Measurements from ENCODE around the gene KCNQ1. TPM values are rescaled to one million over a fixed set of nuclear protein-coding genes. Genes with fewer than 3 reads are reported as not detected.
A peak's percentile ranks its signal among the peaks of the same experiment; 100 is the strongest.

KCNQ1 gene
- total RNA-seq, 1 experiment from 2014 or later = 2.5 TPM

- H3K36me3 Mint-ChIP-seq = no peaks in the 10 kb centered on the region
- no peaks in the 10 kb centered on the region for H3K4me1 Mint-ChIP-seq
- CTCF ChIA-PET = interaction anchor here (0.5 kb wide), 1 partner anchor 93 kb away, joined by 4 read pairs; no protein-coding TSS in a partner anchor
- no peak for TF ChIP-seq ERG (CRISPR knock-in tag; IDR thresholded peaks at IDR 0.05)
- ATAC-seq (no peak), DNase-seq (ENCODE audit: low spot score) (peak; percentile 10)
- peaks cover 54% of the 10 kb centered on the region for H3K27me3 Mint-ChIP-seq (ENCODE audit: low read depth)
- no peak overlapping the region for H3K27ac Mint-ChIP-seq
- POLR2A ChIA-PET = no interaction called here
- no peak overlapping the region for H3K4me3 Mint-ChIP-seq
- no peaks in the 10 kb centered on the region for H3K9me3 Mint-ChIP-seq
These were observed 137.1 kb downstream of the KCNQ1 start for GRCh38 chr11:2581931-2582350.

DNA sequence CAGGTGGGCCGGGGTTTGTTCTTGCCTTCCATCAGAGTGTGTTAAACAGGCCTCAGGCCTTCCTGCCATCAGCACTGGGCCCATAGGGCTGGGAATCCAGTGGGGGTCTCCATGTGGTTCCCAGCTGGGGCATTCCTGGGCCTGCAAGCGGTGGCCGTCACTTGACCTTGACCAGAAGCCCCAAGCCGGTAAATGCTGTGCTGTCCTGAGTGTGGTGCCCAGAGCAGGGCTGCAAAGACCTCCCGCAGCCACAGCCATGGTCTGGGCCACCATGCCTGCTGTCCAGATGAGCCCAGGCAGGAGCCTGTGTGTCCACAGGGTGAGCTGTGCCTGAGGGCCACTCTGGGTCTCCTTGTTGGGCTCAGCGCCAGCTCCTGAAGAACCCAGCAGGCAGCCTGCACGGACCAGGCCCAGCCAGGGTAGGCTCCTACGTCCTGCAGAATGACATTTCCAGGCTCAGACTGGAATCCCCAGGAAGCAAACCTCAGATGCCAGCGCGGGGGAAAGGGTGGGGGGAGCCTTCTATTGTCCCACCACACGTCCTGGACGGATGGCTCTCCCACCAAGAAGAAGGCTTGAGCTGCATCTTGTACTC is 137.6 kb downstream of the KCNQ1 start:
- ChIA-PET CTCF (no interaction called here), POLR2A (no interaction called here)
- no peak for ATAC-seq
- Mint-ChIP-seq H3K4me3 (no peak overlapping the region), H3K27me3 (ENCODE audit: low read depth) (peaks cover 54% of the 10 kb centered on the region), H3K27ac (no peak overlapping the region), H3K36me3 (no peaks in the 10 kb centered on the region), H3K4me1 (no peaks in the 10 kb centered on the region), H3K9me3 (no peaks in the 10 kb centered on the region)
- TF ChIP-seq NR2C2 (CRISPR knock-in tag; IDR thresholded peaks at IDR 0.05) = no peak
- TF ChIP-seq TEAD1 (CRISPR knock-in tag; IDR thresholded peaks at IDR 0.05) = no peak
- DNase-seq (ENCODE audit: low spot score) = peak; percentile 8

GRCh38 chr11:2582946-2583604 is 138.3 kb downstream of the KCNQ1 start:
- H3K4me1 Mint-ChIP-seq = no peaks in the 10 kb centered on the region
- CTCF ChIA-PET = no interaction called here
- POLR2A ChIA-PET = no interaction called here
- H3K9me3 Mint-ChIP-seq = no peaks in the 10 kb centered on the region
- no peak overlapping the region for H3K4me3 Mint-ChIP-seq
- peaks cover 58% of the 10 kb centered on the region for H3K27me3 Mint-ChIP-seq (ENCODE audit: low read depth)
- peak; percentile 7 for DNase-seq (ENCODE audit: low spot score)
- H3K27ac Mint-ChIP-seq = no peak overlapping the region
- ATAC-seq = no peak
- no peaks in the 10 kb centered on the region for H3K36me3 Mint-ChIP-seq
- TF ChIP-seq, protein P1, sequence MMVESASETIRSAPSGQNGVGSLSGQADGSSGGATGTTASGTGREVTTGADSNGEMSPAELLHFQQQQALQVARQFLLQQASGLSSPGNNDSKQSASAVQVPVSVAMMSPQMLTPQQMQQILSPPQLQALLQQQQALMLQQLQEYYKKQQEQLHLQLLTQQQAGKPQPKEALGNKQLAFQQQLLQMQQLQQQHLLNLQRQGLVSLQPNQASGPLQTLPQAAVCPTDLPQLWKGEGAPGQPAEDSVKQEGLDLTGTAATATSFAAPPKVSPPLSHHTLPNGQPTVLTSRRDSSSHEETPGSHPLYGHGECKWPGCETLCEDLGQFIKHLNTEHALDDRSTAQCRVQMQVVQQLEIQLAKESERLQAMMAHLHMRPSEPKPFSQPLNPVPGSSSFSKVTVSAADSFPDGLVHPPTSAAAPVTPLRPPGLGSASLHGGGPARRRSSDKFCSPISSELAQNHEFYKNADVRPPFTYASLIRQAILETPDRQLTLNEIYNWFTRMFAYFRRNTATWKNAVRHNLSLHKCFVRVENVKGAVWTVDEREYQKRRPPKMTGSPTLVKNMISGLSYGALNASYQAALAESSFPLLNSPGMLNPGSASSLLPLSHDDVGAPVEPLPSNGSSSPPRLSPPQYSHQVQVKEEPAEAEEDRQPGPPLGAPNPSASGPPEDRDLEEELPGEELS (CRISPR knock-in tag; IDR thresholded peaks at IDR 0.05) = no peak
- no peak for TF ChIP-seq SMAD4 (CRISPR knock-in tag; IDR thresholded peaks at IDR 0.05)
- TF ChIP-seq HMGA2 (CRISPR knock-in tag; IDR thresholded peaks at IDR 0.05) = no peak
- TF ChIP-seq NR2C2 (CRISPR knock-in tag; IDR thresholded peaks at IDR 0.05) = no peak
- no peak for TF ChIP-seq SMAD3 (CRISPR knock-in tag; IDR thresholded peaks at IDR 0.05; ENCODE audit: borderline replicate concordance)
- TF ChIP-seq SOX15 (CRISPR knock-in tag; IDR thresholded peaks at IDR 0.05) = no peak
- no peak for TF ChIP-seq MLX (CRISPR knock-in tag; IDR thresholded peaks at IDR 0.05)
- TF ChIP-seq, protein P2, sequence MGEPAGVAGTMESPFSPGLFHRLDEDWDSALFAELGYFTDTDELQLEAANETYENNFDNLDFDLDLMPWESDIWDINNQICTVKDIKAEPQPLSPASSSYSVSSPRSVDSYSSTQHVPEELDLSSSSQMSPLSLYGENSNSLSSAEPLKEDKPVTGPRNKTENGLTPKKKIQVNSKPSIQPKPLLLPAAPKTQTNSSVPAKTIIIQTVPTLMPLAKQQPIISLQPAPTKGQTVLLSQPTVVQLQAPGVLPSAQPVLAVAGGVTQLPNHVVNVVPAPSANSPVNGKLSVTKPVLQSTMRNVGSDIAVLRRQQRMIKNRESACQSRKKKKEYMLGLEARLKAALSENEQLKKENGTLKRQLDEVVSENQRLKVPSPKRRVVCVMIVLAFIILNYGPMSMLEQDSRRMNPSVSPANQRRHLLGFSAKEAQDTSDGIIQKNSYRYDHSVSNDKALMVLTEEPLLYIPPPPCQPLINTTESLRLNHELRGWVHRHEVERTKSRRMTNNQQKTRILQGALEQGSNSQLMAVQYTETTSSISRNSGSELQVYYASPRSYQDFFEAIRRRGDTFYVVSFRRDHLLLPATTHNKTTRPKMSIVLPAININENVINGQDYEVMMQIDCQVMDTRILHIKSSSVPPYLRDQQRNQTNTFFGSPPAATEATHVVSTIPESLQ (CRISPR knock-in tag; IDR thresholded peaks at IDR 0.05) = no peak
- TF ChIP-seq, protein P3, sequence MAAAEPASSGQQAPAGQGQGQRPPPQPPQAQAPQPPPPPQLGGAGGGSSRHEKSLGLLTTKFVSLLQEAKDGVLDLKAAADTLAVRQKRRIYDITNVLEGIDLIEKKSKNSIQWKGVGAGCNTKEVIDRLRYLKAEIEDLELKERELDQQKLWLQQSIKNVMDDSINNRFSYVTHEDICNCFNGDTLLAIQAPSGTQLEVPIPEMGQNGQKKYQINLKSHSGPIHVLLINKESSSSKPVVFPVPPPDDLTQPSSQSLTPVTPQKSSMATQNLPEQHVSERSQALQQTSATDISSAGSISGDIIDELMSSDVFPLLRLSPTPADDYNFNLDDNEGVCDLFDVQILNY (CRISPR knock-in tag; IDR thresholded peaks at IDR 0.05) = no peak
- no peak for TF ChIP-seq CREM (CRISPR knock-in tag; IDR thresholded peaks at IDR 0.05)
- TF ChIP-seq, protein P4, sequence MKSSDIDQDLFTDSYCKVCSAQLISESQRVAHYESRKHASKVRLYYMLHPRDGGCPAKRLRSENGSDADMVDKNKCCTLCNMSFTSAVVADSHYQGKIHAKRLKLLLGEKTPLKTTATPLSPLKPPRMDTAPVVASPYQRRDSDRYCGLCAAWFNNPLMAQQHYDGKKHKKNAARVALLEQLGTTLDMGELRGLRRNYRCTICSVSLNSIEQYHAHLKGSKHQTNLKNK (CRISPR knock-in tag; IDR thresholded peaks at IDR 0.05) = no peak
- TF ChIP-seq ATF2 (CRISPR knock-in tag; IDR thresholded peaks at IDR 0.05; ENCODE audit: borderline replicate concordance, low read depth) = no peak
- no peak for TF ChIP-seq JUN (CRISPR knock-in tag; IDR thresholded peaks at IDR 0.05)
- TF ChIP-seq, protein P5, sequence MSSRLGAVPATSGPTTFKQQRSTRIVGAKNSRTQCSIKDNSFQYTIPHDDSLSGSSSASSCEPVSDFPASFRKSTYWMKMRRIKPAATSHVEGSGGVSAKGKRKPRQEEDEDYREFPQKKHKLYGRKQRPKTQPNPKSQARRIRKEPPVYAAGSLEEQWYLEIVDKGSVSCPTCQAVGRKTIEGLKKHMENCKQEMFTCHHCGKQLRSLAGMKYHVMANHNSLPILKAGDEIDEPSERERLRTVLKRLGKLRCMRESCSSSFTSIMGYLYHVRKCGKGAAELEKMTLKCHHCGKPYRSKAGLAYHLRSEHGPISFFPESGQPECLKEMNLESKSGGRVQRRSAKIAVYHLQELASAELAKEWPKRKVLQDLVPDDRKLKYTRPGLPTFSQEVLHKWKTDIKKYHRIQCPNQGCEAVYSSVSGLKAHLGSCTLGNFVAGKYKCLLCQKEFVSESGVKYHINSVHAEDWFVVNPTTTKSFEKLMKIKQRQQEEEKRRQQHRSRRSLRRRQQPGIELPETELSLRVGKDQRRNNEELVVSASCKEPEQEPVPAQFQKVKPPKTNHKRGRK (CRISPR knock-in tag; IDR thresholded peaks at IDR 0.05; ENCODE audit: borderline replicate concordance) = no peak
- TF ChIP-seq, protein P6, sequence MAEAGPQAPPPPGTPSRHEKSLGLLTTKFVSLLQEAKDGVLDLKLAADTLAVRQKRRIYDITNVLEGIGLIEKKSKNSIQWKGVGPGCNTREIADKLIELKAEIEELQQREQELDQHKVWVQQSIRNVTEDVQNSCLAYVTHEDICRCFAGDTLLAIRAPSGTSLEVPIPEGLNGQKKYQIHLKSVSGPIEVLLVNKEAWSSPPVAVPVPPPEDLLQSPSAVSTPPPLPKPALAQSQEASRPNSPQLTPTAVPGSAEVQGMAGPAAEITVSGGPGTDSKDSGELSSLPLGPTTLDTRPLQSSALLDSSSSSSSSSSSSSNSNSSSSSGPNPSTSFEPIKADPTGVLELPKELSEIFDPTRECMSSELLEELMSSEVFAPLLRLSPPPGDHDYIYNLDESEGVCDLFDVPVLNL (CRISPR knock-in tag; IDR thresholded peaks at IDR 0.05; ENCODE audit: borderline replicate concordance, low read depth) = no peak
- TF ChIP-seq FOXP1 (CRISPR knock-in tag; IDR thresholded peaks at IDR 0.05; ENCODE audit: borderline replicate concordance) = no peak

Measured in WTC11 (cell line).